Myocyte (in vitro differentiated cells): ENCODE measurements around the gene TNIK. TPM values are rescaled to one million over a fixed set of nuclear protein-coding genes. Genes with fewer than 3 reads are reported as not detected.
"Not testable (repeated sequence)": the region's sequence is repeated elsewhere in the genome, so short reads cannot be mapped to it uniquely, and the experiment has no call there.

ENCODE experiments used
- DNase-seq: peaks from one replicate; pipeline ENCODE4 v3.0.0-alpha.2; 2012; ENCODE audit warnings: low read depth
- total RNA-seq: library from RNA; depleted of rRNA; stranded (reverse); fragments of >200 nt; gene quantifications from 2 replicates; pipeline ENCODE4 v1.2.3, GENCODE V29; 2014

The TNIK gene
- total RNA-seq, 1 donor from 2014 or later, result 6.7 TPM

GRCh38 chr3:171469376-171469775 lies 9.2 kb upstream of the TNIK start:
- no peak for DNase-seq

GRCh38 chr3:171468296-171468906 lies 8.2 kb upstream of the TNIK start:
- no peak for DNase-seq

GRCh38 chr3:171465763-171466162 lies 5.6 kb upstream of the TNIK start:
- DNase-seq, result no peak

GRCh38 chr3:171464462-171464861 lies 4.3 kb upstream of the TNIK start:
- no peak for DNase-seq

- no peak for DNase-seq
These were observed 2.0 kb upstream of the TNIK start for GRCh38 chr3:171462224-171462623.

GRCh38 chr3:171461525-171461917 lies 1.3 kb upstream of the TNIK start:
- no peak for DNase-seq

GRCh38 chr3:171460725-171461524 lies 720 bp upstream of the TNIK start:
- DNase-seq, result peak; percentile 53

- DNase-seq, result peak; percentile 18
These were observed 866 bp downstream of the TNIK start for GRCh38 chr3:171459137-171459941.

- DNase-seq, result no peak
These were observed 1.4 kb downstream of the TNIK start for GRCh38 chr3:171458864-171459136.

- DNase-seq, result no peak
These were observed 1.9 kb downstream of the TNIK start for GRCh38 chr3:171458071-171458863.

GRCh38 chr3:171457607-171458061 lies 2.6 kb downstream of the TNIK start:
- no peak for DNase-seq

- DNase-seq, result no peak
These were observed 3.2 kb downstream of the TNIK start for GRCh38 chr3:171456765-171457606.

GRCh38 chr3:171455603-171456550 lies 4.3 kb downstream of the TNIK start:
- no peak for DNase-seq

GRCh38 chr3:171454041-171454440 lies 6.2 kb downstream of the TNIK start:
- no peak for DNase-seq

- no peak for DNase-seq
These were observed 6.9 kb downstream of the TNIK start for GRCh38 chr3:171453180-171453886.

GRCh38 chr3:171452328-171452727 lies 7.9 kb downstream of the TNIK start:
- no peak for DNase-seq

GRCh38 chr3:171451915-171452314 lies 8.3 kb downstream of the TNIK start:
- DNase-seq, result no peak

- not testable (repeated sequence) for DNase-seq
These were observed 12.7 kb downstream of the TNIK start for GRCh38 chr3:171447579-171447891.
